Panc1 (cell line): ENCODE measurements around the gene NFATC4.

ENCODE experiments used
- POLR2AphosphoS5 ChIP-seq: IDR thresholded peaks from 2 replicates; pipeline ENCODE4 v1.6.1; 2012; ENCODE audit warnings: mild to moderate bottlenecking, low read depth, low read length, moderate library complexity
- TF ChIP-seq, protein P1 (sequence below): fragments of 450-650 bp; IDR thresholded peaks from 2 replicates; pipeline ENCODE4 v1.5.1; 2017; ENCODE audit warnings: mild to moderate bottlenecking

DNA sequence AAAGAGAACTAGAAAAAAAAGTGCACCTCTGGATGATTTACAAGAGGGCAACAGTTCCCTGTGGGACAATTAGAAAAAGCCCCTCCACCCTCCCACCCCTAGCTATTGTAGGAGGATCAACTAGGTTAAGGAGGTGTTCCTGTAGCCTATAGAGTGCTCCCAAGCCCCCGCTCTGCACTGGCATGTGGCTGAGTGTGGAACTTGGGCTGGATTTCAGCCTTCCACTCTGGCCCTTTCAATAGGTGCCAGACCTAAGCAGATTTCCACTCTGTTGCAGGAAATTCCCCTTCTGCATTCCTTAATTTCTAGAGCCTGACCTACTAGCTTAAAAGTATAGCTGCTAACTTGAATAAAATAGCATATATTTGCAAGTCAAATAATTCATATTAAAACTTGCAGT lies 2.8 kb downstream of the NFATC4 start:
- TF ChIP-seq, protein P1, sequence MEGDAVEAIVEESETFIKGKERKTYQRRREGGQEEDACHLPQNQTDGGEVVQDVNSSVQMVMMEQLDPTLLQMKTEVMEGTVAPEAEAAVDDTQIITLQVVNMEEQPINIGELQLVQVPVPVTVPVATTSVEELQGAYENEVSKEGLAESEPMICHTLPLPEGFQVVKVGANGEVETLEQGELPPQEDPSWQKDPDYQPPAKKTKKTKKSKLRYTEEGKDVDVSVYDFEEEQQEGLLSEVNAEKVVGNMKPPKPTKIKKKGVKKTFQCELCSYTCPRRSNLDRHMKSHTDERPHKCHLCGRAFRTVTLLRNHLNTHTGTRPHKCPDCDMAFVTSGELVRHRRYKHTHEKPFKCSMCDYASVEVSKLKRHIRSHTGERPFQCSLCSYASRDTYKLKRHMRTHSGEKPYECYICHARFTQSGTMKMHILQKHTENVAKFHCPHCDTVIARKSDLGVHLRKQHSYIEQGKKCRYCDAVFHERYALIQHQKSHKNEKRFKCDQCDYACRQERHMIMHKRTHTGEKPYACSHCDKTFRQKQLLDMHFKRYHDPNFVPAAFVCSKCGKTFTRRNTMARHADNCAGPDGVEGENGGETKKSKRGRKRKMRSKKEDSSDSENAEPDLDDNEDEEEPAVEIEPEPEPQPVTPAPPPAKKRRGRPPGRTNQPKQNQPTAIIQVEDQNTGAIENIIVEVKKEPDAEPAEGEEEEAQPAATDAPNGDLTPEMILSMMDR: no peak
- no peak for TF ChIP-seq POLR2AphosphoS5
